ENCODE measurements around the gene CYP27B1.

Gene CYP27B1

DNA sequence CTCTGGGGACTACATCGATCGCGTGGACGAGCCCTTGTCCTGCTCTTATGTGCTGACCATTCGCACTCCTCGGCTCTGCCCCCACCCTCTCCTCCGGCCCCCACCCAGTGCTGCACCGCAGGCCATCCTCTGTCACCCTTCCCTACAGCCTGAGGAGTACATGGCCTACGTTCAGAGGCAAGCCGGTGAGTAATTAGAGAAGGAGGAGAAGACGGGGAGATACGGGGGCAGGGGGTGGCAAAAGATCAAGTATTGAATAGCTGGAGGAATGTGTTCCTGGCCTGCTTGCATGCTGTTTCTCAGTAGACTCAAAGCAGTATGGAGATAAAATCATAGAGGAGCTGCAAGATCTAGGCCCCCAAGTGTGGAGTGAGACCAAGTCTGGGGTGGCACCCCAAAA lies 51.1 kb downstream of the CYP27B1 start:
- TF ChIP-seq RAD21 (IDR thresholded peaks at IDR 0.05; ENCODE audit: low read depth) (no peak), FOXM1 (IDR thresholded peaks at IDR 0.05; ENCODE audit: borderline replicate concordance, low read depth) (no peak), YY1 (IDR thresholded peaks at IDR 0.05; ENCODE audit: low read depth) (no peak), USF1 (IDR thresholded peaks at IDR 0.05) (no peak), TEAD4 (IDR thresholded peaks at IDR 0.05) (no peak), ZBTB7A (IDR thresholded peaks at IDR 0.05; ENCODE audit: low read depth) (no peak)
- TF ChIP-seq, protein P1, sequence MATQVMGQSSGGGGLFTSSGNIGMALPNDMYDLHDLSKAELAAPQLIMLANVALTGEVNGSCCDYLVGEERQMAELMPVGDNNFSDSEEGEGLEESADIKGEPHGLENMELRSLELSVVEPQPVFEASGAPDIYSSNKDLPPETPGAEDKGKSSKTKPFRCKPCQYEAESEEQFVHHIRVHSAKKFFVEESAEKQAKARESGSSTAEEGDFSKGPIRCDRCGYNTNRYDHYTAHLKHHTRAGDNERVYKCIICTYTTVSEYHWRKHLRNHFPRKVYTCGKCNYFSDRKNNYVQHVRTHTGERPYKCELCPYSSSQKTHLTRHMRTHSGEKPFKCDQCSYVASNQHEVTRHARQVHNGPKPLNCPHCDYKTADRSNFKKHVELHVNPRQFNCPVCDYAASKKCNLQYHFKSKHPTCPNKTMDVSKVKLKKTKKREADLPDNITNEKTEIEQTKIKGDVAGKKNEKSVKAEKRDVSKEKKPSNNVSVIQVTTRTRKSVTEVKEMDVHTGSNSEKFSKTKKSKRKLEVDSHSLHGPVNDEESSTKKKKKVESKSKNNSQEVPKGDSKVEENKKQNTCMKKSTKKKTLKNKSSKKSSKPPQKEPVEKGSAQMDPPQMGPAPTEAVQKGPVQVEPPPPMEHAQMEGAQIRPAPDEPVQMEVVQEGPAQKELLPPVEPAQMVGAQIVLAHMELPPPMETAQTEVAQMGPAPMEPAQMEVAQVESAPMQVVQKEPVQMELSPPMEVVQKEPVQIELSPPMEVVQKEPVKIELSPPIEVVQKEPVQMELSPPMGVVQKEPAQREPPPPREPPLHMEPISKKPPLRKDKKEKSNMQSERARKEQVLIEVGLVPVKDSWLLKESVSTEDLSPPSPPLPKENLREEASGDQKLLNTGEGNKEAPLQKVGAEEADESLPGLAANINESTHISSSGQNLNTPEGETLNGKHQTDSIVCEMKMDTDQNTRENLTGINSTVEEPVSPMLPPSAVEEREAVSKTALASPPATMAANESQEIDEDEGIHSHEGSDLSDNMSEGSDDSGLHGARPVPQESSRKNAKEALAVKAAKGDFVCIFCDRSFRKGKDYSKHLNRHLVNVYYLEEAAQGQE (IDR thresholded peaks at IDR 0.05; ENCODE audit: low read depth) = no peak

DNA sequence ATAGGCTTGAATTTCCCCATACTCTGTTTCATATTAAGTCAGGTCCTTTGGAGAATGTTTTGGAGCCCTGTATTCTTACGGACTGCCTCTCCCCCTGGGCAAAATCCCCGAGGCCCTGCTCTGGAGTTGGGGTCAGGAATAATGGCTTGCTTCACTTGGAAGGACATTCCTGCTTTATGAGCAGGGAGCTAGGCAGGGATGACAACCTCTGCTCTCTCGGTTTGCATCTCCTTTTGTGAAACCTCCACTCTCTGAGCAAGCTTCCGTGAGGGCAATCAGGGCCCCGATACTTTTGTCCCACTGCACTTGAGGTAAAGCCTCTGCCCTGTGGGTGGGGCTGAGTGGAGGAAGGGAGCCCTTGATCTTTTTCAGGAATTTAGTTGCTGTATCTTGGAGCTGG lies 53.7 kb downstream of the CYP27B1 start:
- TF ChIP-seq RAD21 (IDR thresholded peaks at IDR 0.05; ENCODE audit: low read depth) (no peak), ZBTB7A (IDR thresholded peaks at IDR 0.05; ENCODE audit: low read depth) (no peak), USF1 (IDR thresholded peaks at IDR 0.05) (no peak), EGR1 (IDR thresholded peaks at IDR 0.05) (no peak), TCF12 (IDR thresholded peaks at IDR 0.05; ENCODE audit: low read depth) (no peak), NFIC (IDR thresholded peaks at IDR 0.05) (no peak)

- TF ChIP-seq FOXM1 (IDR thresholded peaks at IDR 0.05; ENCODE audit: borderline replicate concordance, low read depth) (no peak), NFIC (IDR thresholded peaks at IDR 0.05) (no peak), YY1 (IDR thresholded peaks at IDR 0.05; ENCODE audit: low read depth) (no peak), EGR1 (IDR thresholded peaks at IDR 0.05) (no peak), ZBTB7A (IDR thresholded peaks at IDR 0.05; ENCODE audit: low read depth) (no peak), EP300 (IDR thresholded peaks at IDR 0.05; ENCODE audit: borderline replicate concordance) (no peak), CREB1 (IDR thresholded peaks at IDR 0.05; ENCODE audit: low read depth) (no peak), RAD21 (IDR thresholded peaks at IDR 0.05; ENCODE audit: low read depth) (no peak), TEAD4 (IDR thresholded peaks at IDR 0.05) (no peak), MAX (IDR thresholded peaks at IDR 0.05) (no peak), TAF1 (IDR thresholded peaks at IDR 0.05; ENCODE audit: low read depth) (no peak), TCF12 (IDR thresholded peaks at IDR 0.05; ENCODE audit: low read depth) (no peak), USF1 (IDR thresholded peaks at IDR 0.05) (no peak), CEBPB (IDR thresholded peaks at IDR 0.05) (no peak)
- TF ChIP-seq, protein P1 (IDR thresholded peaks at IDR 0.05; ENCODE audit: low read depth) = no peak
Observed at GRCh38 chr12:57712701-57713100, 54.2 kb downstream of the CYP27B1 start.

Measured in Ishikawa (cell line).